NK-92 (cell line): ENCODE results near the gene N4BP2L1.
"Not testable (repeated sequence)": the region's sequence is repeated elsewhere in the genome, so short reads cannot be mapped to it uniquely, and the experiment has no call there.

ENCODE experiments used
- DNase-seq: peaks from one replicate; lab custom pipeline; 2025; ENCODE audit not compliant: unreplicated experiment; lab: John Stamatoyannopoulos, UW

The N4BP2L1 gene

DNA sequence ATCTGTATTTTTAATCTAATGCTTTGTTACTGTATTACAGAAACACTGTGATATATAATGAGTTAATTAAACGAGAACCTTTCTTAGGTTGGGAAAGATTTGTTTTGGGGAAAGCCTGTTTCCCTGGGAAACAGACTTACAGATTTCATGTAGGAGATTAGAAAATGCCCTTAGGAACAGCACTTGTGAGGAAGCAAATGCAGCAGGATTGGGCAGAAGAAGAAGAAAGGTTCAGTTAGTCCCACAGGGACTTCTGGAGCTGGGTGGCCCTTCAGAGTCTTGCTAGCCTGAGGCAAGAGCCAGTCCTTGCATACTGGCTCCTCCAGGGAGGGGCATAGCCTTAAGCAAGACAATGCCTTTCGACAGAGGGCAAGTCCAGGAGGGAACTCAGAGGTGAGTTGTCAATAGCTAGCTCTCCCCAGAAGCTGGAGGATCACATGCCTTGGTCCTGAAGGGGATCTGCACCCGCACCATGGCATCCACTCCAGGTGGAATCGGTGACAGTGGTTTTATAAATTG lies 36.8 kb downstream of the N4BP2L1 start:
- DNase-seq, result no peak

DNA sequence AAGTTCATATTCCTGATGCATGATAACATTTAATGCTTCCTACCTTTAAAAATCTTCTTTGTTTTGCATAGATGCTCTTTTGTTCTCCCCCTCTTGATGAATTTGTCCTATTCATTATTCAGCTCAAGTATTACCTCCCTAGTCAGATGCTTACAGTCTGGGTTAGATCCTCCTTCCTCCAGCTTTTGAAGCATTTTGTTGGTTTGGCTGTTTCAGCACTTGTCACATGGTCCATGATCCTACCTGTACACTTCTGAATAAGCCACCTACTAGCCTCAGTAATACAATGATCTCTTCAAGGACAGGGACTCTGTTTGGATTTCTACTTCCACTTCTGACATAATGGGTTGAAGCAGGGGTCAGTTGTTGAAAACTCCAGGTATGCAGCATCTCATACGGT lies 37.4 kb downstream of the N4BP2L1 start:
- DNase-seq, result no peak

DNA sequence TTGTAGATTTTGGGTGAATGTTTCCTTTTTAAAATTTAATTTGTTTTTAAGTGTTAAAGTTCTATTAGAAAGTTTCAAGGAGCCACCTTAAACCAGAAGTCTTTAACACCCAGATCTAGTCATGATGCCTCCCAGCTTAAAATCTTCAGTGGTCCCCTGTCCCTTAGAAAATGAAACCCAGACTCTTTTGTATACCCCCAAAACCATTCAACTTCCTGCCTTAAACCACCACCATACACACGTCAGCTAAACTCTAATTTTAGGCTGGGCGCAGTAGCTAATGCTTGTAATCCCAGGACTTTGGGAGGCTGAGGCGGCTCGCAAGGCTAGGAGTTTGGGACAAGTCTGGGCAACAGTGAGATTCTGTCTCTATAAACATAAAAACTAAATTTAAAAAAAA lies 37.9 kb downstream of the N4BP2L1 start:
- DNase-seq, result no peak

DNA sequence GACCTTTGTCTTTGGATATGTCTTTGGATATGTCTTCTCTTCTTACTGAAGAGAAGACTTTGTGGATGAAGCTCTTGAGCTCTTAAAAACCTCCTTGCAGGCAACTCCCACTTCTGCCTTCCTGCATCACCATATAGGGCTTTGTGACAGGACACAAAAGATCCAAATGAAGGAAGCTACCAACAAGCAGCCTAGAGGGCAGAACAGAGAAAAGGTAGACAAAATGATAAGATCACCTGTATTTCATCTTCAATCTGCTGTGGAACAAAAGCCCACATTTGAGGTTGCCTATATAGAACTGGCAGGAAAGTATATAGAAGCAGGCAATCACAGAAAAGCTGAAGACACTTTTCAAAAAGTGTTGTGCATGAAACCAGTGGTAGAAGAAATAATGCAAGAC lies 42.5 kb downstream of the N4BP2L1 start:
- DNase-seq, result no peak

DNA sequence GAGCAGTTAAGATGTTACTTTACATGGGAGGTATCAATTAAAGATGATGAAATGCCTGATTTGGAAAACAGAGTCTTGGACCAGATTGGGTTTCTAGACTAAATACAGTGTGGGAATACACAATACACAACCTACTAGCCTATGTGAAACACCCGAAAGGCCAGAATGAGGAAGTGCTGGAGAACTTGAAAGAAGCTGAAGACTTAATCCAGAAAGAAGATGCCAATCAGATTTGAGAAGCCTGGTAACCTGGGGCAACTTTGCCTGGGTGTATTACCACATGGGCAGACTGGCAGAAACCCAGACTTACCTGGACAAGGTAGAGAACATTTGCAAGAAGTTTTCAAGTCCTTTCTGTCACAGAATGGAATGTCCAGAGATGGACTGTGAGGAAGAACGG lies 43.2 kb downstream of the N4BP2L1 start:
- no peak for DNase-seq

DNA sequence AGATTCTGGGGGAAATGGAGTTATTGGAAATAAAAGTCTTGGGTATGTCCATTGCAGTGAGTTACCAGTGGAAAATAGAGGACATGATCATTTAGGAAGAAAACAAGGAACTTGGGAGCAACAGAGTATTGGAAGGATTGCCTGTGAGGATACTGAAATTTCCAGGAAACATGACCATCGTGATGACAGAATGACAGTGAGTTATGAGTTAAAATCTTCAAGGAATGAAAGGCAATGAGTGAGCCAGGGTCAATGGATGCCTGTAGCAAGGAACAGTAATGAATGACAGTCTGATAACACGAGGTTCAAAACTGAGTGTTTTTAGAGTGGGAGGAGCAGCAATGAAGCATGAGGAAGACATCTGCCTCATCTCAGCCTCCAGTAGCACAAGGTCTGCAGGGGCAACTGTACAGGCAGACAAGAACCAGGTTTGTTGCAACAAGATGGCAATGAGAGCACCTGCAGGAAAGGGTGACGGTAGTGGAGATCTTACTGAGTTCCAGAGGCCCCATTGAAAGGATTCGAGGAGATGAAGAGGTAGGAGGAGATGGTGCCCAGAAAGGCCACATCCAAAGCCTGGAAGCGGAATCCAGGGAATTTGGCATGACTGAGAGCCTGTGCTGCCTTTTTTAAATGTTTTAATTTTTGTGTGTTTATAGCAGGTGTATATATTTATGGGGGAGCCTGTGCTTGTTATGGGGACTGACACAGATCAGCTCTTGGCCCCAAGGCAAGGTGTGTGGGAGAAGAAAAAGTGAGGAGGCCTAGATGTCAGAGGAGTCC lies 43.9 kb downstream of the N4BP2L1 start:
- DNase-seq, result no peak

DNA sequence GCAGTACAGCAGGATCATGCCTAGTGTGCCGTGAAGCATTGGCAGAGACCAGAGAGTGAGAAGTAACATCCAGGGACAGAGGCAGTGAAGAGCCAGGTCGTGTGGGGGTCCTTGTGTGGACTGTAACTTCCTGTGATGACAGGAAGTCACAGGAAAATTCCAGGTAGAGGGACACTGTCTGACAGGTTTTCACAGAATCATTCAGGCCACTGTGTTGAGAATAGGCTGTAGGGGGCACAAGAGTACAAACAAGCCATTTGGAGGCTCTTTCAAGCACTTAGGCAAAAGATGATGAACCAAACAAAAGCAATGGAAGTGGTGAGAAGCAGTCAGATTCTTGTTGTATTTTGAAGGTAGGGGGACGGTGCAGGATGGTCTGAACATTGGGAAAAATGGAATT lies 46.4 kb downstream of the N4BP2L1 start:
- no peak for DNase-seq

DNA sequence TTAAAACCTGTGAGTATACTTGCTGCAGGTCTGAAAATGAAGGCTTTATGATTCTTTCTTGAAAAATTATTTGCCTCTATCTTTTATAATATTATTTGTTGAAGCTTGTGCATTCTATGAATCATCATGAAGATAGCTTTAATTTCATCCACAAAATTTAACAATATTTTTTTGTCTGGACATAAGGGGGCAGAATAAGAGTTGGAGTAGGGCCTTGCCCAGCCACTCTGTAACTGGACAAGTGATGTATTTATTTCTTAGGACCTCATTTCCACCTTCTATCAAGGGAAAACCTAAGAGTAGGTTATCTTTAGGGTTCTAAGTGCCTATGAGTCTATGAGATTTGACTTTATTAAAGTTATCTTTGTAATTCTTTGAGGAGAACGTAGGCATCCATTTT lies 49.9 kb downstream of the N4BP2L1 start:
- no peak for DNase-seq

DNA sequence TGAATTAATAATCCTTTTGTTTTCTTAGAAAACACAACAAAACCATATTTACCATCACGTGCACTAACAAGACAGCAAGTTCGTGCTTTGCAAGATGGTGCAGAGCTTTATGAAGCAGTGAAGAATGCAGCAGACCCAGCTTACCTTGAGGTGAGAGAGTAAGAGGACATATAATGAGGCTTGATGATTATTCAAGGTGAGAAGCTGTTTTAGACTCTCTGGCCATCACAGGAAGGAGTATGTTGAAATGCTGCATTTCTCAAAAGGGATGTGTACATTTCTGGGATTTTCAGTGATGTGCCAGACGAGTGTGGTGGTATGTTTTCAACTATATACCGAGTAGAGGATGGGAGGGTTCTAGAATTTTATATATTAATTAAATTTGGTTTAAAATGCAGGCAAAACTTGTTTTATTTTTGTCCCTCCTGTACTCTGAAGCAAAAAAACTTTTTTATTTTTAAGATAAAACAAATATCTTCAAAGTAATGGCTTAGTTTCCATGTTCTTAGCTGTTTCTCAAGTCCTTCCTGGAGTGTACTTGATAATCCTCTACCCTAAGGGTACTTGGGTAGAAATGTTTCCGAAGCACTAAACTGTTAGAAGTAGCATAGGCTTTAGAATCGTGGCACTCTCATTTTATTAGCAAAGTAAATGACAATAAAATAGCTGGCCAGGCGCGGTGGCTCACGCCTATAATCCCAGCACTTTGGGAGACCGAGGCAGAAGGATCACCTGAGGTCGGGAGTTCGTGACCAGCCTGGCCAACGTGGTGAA lies 51.1 kb downstream of the N4BP2L1 start:
- DNase-seq, result no peak

DNA sequence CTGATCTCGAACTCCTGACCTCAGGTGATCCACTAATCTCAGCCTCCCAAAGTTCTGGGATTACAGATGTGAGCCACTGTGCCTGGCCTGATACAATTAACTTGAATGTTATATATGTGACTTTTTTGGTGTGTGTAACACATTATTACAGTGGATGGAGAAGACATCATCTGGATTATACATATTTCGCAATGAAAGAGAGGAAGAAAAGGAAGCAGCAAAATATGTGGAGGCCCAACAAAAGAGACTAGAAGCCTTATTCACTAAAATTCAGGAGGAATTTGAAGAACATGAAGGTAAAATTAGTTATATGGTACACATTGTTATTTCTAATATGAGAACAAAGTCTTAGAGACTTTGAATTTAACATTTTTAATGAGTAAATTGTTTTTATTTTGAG lies 57.1 kb downstream of the N4BP2L1 start:
- DNase-seq, result no peak

DNA sequence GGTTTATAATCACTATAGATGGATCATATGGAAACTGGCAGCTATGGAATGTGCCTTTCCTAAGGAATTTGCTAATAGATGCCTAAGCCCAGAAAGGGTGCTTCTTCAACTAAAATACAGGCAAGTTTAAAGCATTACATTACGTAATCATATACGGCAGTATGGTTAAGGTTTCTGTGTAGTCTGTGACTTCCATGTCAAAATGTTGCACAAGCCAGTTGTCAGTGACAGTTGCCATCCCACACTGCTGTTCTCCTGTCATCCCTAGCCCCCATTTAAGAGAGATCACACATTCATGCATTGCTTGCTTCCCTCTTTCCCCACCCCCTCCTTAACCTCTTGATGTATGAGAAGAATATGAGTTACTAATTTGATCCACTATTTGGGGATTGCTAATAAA lies 65.4 kb downstream of the N4BP2L1 start:
- DNase-seq, result no peak

DNA sequence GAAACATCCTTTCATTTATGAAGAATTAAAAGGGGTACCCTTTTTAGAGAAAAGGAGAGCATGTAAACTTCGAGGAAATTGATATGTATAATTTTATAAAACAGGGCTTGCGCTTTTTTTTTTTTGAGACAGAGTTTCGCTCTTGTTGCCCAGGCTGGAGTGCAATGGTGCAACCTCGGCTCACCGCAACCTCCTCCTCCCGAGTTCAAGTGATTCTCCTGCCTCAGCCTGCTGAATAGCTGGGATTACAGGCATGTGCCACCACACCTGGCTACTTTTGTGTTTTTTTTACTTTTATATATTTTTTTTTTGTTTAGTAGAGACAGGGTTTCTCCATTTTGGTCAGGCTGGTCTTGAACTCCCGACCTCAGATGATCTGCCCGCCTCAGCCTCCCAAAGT lies 72.0 kb downstream of the N4BP2L1 start:
- not testable (repeated sequence) for DNase-seq

DNA sequence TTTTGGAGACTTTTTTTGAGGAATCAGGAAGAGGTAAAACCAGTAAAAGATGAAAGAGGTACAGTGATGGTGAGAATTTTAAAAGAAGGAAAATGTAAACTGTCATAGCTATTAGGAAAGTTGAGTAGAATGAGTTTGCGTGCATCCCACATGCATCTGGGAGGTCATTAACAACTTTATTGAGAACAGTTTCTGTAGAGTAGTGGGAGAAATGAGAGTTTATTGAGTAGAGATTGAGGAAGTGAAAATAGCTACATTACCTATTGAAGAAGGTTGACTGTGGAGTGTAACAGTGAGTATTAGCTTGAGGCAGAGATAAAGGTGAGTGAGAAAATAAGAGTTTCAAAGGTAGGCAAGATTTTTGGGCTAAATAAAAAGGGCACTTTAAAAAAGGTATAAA lies 73.9 kb downstream of the N4BP2L1 start:
- DNase-seq, result no peak

DNA sequence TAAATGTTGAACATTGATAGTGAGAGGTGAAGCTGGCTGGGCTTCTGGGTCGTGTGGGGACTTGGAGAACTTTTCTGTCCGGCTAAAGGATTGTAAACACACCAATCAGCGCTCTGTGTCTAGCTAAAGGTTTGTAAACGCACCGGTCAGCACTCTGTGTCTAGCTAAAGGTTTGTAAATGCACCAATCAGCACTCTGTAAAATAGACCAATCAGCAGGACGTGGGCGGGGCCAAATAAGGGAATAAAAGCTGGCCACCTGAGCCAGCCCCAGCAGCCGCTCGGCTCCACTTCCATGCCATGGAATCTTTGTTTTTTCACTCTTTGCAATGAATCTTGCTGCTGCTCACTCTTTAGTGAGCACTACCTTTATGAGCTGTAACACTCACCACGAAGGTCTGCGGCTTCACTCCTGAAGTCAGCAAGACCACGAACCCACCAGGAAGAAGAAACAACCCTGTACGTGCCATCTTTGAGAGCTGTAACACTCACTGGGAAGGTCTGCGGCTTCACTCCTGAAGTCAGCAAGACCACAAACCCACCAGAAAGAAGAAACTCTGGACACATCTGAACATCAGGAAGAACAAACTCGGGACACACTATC lies 77.0 kb downstream of the N4BP2L1 start:
- DNase-seq, result not testable (repeated sequence)
